GM19468 (cell line): ENCODE measurements around the gene RNF220.

Source experiments
- ATAC-seq: cut with Tn5 transposase; IDR thresholded peaks from one replicate; pipeline ENCODE4 v1.9.1; 2021; ENCODE audit warnings: mild to moderate bottlenecking, moderate library complexity, moderate number of reproducible peaks; ENCODE audit not compliant: unreplicated experiment; ENCODE audit errors: extremely low read depth

RNF220 gene

GRCh38 chr1:44406737-44407429 lies 1.8 kb downstream of the RNF220 start:
- no peak for ATAC-seq

GRCh38 chr1:44407430-44408211 lies 2.6 kb downstream of the RNF220 start:
- ATAC-seq, result no peak

GRCh38 chr1:44408212-44408582 lies 3.1 kb downstream of the RNF220 start:
- ATAC-seq, result no peak

GRCh38 chr1:44408632-44409602 lies 3.9 kb downstream of the RNF220 start:
- no peak for ATAC-seq

DNA sequence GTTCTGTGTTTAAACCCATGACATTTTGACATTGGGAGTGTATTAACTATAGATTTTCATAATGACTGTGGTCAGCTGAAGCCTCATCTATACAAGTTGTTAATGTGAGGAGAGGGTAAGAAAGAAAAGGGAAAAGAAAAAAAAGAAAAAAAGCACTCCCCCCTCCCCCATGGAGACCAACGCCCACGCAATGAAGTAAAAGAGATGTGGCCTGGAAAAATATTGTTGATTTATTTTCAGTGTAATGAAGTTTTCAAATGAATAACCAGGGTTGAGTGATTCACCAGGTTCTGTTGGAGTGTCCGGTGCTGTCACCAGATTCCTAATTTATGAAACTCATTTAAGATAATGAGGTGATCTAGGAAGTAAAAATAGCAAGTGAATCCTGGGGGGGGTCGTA lies 4.7 kb downstream of the RNF220 start:
- no peak for ATAC-seq

GRCh38 chr1:44411861-44412260 lies 6.8 kb downstream of the RNF220 start:
- no peak for ATAC-seq

DNA sequence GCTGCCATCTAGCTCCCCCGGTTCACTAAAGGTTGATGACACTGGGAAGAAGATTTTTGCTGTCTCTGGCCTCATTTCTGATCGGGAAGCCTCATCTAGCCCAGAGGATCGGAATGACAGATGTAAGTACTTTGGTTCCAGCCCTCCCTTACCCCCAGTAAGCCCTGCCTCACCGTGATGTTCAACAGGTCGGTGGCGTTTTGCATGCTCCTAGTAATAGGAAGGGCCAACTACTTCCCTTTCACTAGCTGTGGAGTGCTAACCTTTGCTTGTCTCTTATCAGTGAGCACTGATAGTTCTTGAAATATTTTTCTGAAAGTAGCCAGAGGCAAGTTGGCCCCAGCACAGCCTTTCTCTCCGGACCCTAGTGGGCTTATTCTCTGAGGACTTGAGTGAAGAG lies 7.5 kb downstream of the RNF220 start:
- ATAC-seq, result no peak

DNA sequence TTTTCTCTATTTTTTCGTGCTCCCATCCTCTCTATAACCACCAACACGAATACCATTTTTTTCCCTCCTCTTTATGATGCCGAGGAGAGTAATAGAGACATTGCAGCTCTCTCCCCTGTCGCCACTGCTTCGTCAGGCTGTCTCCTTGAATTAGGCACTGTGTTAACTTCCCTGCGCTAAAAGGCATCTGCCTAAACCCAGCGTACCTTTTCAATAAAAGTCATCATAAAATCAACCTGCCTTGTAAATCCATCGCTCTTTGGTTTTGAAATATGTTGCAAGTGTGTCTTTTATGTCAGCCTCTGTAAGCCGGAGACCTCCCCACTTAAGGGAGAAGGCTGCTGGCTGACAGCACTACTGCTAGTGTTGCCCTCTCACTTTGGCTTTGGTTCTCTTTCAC lies 8.7 kb downstream of the RNF220 start:
- ATAC-seq, result no peak

DNA sequence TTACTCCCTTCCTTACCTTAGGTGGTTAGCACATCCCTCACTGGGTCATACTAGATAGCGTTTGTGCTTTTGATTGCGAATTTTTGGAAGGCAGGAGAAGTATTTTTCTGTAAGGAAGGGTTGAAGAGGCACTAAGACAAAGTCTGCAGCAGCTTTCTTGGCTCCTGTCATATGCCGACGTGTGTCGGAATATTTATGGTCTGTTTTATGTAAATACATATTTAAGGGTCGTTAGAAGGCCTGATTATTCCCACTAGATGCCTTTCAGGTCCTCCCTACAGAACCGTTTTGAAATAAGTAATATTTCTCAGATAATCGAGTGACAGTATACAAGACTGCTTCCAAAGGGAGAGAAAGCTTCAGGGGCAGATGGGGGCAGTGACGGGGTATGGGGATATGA lies 10.0 kb downstream of the RNF220 start:
- ATAC-seq, result no peak

DNA sequence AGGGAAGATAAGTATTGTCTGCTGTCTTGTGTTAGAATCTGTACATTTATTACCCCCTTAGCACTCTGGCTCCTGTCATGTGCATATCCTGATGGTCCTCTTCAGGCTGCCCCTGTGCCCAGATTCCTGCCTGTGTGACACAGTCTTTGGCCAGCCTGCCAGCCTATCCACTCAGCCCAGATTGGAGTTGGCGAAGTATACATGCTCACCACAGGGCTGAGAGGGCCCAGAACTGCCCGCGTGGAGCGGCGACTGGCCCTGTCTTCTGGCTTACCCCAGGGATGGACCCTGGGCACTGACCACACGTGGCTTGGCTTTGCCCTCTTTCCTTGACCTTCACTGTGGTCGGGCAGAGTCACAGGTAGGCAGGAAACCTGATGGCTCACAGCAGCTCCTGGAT lies 11.4 kb downstream of the RNF220 start:
- ATAC-seq, result no peak

- ATAC-seq, result no peak
Observed at GRCh38 chr1:44417351-44418021, 12.4 kb downstream of the RNF220 start.

DNA sequence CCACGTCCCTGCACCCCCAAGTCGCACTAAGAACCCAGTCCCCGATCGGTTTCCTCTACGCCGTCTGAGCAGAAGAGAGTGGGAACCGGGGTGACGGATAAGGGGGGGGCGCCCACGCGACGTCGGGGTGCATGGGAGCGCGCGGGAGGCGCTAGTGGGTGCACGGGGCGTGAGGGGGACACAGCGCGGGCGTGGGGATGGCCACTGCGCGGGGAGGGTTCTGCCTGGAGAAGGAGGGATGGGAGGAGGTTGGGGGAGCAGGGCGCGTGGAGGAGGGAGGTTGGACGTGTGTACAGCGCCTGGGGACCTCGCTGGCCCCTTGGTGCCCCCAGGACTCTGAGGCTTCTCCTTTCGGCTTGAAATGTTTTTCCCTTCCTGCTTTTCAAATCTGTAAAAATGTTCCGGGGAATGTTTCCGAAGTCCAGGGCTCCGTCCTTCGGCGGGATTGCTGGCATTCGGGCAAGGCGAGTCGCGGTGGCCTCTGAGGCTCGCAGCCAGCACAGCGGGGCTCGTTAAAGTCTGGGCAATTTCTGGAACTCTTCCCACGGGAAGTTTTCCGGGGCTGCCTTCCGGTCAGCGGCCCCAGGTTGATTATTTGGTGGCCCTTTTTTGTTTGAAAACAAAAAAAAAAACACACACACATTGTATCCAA lies 13.1 kb downstream of the RNF220 start:
- ATAC-seq, result no peak

DNA sequence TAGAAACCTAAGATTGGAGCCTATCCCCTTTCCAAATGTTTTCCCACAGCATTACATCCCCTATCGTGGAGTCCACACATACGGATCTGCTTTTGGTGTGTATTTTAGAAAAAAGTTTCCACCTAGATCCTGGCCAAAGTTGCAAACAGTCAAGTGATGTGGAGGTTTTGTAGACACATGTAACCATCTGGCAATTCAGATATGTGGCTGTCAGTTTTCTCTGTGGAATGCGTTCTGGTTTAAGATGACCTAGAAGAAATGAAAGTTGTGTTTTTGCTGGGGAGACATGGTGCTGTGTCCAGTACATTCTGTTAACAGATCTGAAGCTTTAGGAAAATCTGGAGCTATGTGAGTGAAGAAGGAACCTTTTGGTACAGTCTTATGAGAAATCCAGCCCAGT lies 14.8 kb downstream of the RNF220 start:
- ATAC-seq, result no peak

- ATAC-seq, result no peak
Observed at GRCh38 chr1:44420535-44420934, 15.5 kb downstream of the RNF220 start.

GRCh38 chr1:44421446-44421884 lies 16.4 kb downstream of the RNF220 start:
- ATAC-seq, result no peak

DNA sequence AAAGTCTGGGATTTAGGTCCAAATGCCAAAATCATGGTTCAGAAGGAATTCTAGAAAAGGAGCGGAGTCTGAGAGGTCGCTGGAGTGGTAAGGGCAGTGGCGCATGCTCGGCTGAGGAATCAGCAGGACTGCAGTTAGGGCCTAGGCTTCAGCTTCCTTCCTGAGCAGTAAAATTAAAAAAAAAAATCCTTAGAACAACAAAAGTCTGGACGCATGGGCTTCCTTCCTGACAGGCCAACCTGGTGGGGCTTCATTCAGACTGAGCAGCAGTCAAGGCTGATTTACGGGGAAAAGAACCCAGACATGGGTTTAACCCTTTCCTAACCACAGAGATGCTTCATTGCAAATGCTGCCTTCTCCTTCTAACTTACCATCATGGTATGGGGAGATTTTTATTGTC lies 17.1 kb downstream of the RNF220 start:
- no peak for ATAC-seq

GRCh38 chr1:44423591-44424537 lies 18.8 kb downstream of the RNF220 start:
- no peak for ATAC-seq

DNA sequence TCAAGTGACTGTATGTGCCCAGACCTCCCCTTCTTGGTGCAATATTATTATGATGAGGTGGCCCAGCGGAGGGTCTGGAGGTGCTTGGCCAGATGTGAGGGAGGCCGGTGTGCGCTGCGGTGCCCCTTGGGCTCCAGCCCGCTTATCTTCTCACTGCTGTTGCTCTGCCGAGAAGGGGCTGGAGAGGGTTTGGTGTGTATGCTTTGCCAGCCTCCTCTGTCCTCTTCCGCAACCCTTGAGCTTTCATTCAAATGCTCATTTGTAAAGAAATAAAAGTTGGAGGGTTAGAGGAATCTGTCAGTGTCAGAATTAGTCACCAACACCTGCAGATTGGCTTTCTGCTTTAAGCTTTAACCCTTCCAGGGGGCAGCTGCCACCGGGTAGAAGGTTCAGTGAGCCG lies 19.7 kb downstream of the RNF220 start:
- no peak for ATAC-seq
